SK-N-SH treated with all-trans-retinoic acid at 6 μM for 48 hours (cell line): ENCODE measurements around the gene INAFM1.

Source experiments
- ATAC-seq: fragments of 200-7000 bp; cut with Tn5 transposase; 3 replicates; pipeline ENCODE4 v1.9.1; 2020; ENCODE audit warnings: mild to moderate bottlenecking, moderate library complexity
- BACH2 ChIP-seq: fragments of 250-450 bp; sonication (Bioruptor Pico); IDR thresholded peaks from 2 replicates; pipeline ENCODE4 v1.9.0; 2021; ENCODE audit warnings: mild to moderate bottlenecking, borderline replicate concordance
- CSDC2 ChIP-seq: fragments of 250-450 bp; sonication (Bioruptor Pico); IDR thresholded peaks from 2 replicates; pipeline ENCODE4 v1.5.0; 2020; ENCODE audit warnings: mild to moderate bottlenecking, moderate library complexity
- CSRNP3 ChIP-seq: fragments of 250-450 bp; sonication (Bioruptor Pico); IDR thresholded peaks from 2 replicates; pipeline ENCODE4 v1.5.1; 2021; ENCODE audit warnings: mild to moderate bottlenecking, moderate library complexity
- GLIS3 ChIP-seq: fragments of 250-450 bp; sonication (Bioruptor Pico); IDR thresholded peaks from 2 replicates; pipeline ENCODE4 v1.5.0; 2020; ENCODE audit warnings: mild to moderate bottlenecking, moderate library complexity
- ISL1 ChIP-seq: fragments of 250-450 bp; sonication (Bioruptor Pico); IDR thresholded peaks from 2 replicates; pipeline ENCODE4 v2.1.2; 2022; ENCODE audit warnings: mild to moderate bottlenecking, moderate library complexity
- OSR1 ChIP-seq: fragments of 250-450 bp; sonication (Bioruptor Pico); IDR thresholded peaks from 2 replicates; pipeline ENCODE4 v1.8.0; 2022; ENCODE audit warnings: moderate library complexity, mild to moderate bottlenecking, inconsistent platforms
- PPARA ChIP-seq: fragments of 250-450 bp; sonication (Bioruptor Pico); IDR thresholded peaks from 2 replicates; pipeline ENCODE4 v1.5.0; 2020; ENCODE audit warnings: mild to moderate bottlenecking, borderline replicate concordance
- RARB ChIP-seq: fragments of 250-450 bp; sonication (Bioruptor Pico); IDR thresholded peaks from 2 replicates; pipeline ENCODE4 v1.8.0; 2021; ENCODE audit warnings: mild to moderate bottlenecking, moderate library complexity
- SNAI2 ChIP-seq: fragments of 250-450 bp; sonication (Bioruptor Pico); IDR thresholded peaks from 2 replicates; pipeline ENCODE4 v1.5.0; 2020; ENCODE audit warnings: mild to moderate bottlenecking, moderate library complexity
- TCF4 ChIP-seq: fragments of 250-450 bp; sonication (Bioruptor Pico); IDR thresholded peaks from 2 replicates; pipeline ENCODE4 v1.8.0; 2021; ENCODE audit warnings: mild to moderate bottlenecking, moderate library complexity, borderline replicate concordance
- TOX ChIP-seq: fragments of 250-450 bp; sonication (Bioruptor Pico); IDR thresholded peaks from 2 replicates; pipeline ENCODE4 v1.8.0; 2021; ENCODE audit warnings: mild to moderate bottlenecking, moderate library complexity, borderline replicate concordance
- ZC3H10 ChIP-seq: fragments of 250-450 bp; sonication (Bioruptor Pico); IDR thresholded peaks from 2 replicates; pipeline ENCODE4 v1.5.1; 2021; ENCODE audit warnings: mild to moderate bottlenecking, moderate library complexity
- ZFP3 ChIP-seq: fragments of 250-450 bp; sonication (Bioruptor Pico); IDR thresholded peaks from 2 replicates; pipeline ENCODE4 v1.5.0; 2020; ENCODE audit warnings: mild to moderate bottlenecking, moderate library complexity
- ZFP30 ChIP-seq: fragments of 450-650 bp; formaldehyde crosslinking; IDR thresholded peaks from 2 replicates; pipeline ENCODE4 v1.5.0; 2022; ENCODE audit warnings: mild to moderate bottlenecking, moderate library complexity
- ZNF565 ChIP-seq: fragments of 450-650 bp; formaldehyde crosslinking; conservative IDR thresholded peaks from 2 replicates; pipeline ENCODE4 v1.5.0; 2020; ENCODE audit warnings: low read depth, mild to moderate bottlenecking, moderate library complexity
- ZNF70 ChIP-seq: fragments of 450-650 bp; formaldehyde crosslinking; IDR thresholded peaks from 2 replicates; pipeline ENCODE4 v1.5.0; 2020; ENCODE audit warnings: mild to moderate bottlenecking, moderate library complexity
- ZNF8 ChIP-seq: fragments of 450-650 bp; formaldehyde crosslinking; IDR thresholded peaks from 2 replicates; pipeline ENCODE4 v1.5.0; 2020; ENCODE audit warnings: mild to moderate bottlenecking, moderate library complexity
- TF ChIP-seq, protein P1 (sequence below): fragments of 250-450 bp; sonication (Bioruptor Pico); IDR thresholded peaks from 2 replicates; pipeline ENCODE4 v1.8.0; 2021; ENCODE audit warnings: low read depth, mild to moderate bottlenecking, moderate library complexity, borderline replicate concordance
- TF ChIP-seq, protein P2 (sequence below): fragments of 250-450 bp; sonication (Bioruptor Pico); IDR thresholded peaks from 2 replicates; pipeline ENCODE4 v1.5.1; 2020; ENCODE audit warnings: low read depth, mild to moderate bottlenecking, moderate library complexity
- TF ChIP-seq, protein P3 (sequence below): fragments of 250-450 bp; sonication (Bioruptor Pico); IDR thresholded peaks from 2 replicates; pipeline ENCODE4 v1.8.0; 2020; ENCODE audit warnings: mild to moderate bottlenecking, moderate library complexity, borderline replicate concordance
- TF ChIP-seq, protein P4 (sequence below): fragments of 250-450 bp; sonication (Bioruptor Pico); IDR thresholded peaks from 2 replicates; pipeline ENCODE4 v1.5.0; 2020; ENCODE audit warnings: mild to moderate bottlenecking, moderate library complexity

INAFM1 gene

DNA sequence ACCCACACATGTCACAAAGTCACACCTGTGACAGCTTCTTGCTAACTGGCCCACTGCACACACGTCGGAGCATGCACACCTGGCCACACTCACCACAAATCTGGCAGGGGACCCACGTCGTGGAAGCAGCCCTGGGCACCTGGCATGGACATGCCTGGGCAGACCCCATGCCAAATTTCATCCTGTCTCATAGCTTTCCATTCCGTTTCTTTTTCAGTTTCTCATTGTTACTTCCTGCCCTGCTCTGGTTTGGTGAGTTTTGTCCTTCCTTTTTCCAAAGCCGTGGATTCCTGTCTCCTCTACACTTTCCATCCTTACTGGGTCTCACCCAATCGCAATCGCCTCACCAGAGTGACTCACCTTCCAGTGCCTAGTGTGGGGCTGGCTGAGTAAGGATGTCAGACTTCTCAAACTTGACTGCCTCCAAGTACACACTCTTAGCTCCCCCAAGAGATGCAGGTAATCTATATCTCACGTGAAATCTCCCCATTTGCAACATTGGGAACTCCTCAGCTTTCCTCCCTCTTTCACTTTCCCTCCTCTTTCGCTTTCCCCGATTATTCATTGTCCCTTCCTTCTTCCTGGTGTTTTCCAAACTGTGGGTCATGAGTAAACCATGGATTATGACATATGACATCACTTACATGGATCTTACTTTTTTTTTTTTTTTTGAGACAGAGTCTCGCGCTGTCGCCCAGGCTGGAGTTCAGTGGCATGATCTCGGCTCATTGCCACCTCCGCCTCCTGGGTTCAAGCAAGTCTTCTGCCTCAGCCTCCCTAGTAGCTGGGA is 42.1 kb upstream of the INAFM1 start (continued):
- no peak for TF ChIP-seq BACH2 (CRISPR knock-in tag)
- no peak for TF ChIP-seq ZFP30 (CRISPR knock-in tag)

DNA sequence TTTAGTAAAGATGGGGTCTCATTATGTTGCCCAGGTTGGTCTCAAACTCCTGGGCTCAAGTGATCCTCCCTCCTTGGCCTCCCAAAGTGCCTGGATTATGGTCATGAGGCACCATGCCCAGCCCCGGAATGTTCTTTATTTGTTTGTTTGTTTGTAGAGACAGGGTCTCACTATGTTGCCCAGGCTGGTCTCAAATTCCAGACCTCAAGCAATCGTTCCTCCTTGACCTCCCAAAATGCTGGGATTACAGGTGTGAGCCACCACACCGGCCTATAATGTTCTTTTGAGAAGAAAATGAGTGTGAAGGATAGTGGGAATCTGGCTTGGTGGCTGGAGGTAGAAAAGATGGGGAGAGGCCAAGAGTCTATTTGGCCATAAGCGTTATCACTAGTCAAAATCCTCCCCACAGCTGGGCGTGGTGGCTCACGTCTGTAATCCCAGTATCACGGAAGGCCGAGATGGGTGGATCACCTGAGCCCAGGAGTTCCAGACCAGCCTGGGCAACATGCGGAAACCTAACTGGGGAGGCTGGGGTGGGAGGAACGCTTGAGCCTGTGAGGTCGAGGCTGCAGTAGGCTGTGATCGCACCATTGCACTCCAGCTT is 38.5 kb upstream of the INAFM1 start:
- no peak for TF ChIP-seq RARB (CRISPR knock-in tag)
- TF ChIP-seq, protein P1, sequence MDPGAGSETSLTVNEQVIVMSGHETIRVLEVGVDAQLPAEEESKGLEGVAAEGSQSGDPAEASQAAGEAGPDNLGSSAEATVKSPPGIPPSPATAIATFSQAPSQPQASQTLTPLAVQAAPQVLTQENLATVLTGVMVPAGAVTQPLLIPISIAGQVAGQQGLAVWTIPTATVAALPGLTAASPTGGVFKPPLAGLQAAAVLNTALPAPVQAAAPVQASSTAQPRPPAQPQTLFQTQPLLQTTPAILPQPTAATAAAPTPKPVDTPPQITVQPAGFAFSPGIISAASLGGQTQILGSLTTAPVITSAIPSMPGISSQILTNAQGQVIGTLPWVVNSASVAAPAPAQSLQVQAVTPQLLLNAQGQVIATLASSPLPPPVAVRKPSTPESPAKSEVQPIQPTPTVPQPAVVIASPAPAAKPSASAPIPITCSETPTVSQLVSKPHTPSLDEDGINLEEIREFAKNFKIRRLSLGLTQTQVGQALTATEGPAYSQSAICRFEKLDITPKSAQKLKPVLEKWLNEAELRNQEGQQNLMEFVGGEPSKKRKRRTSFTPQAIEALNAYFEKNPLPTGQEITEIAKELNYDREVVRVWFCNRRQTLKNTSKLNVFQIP (CRISPR knock-in tag) = no peak
- TF ChIP-seq ZFP3 (CRISPR knock-in tag) = no peak
- no peak for TF ChIP-seq ZNF8 (CRISPR knock-in tag)
- no peak for TF ChIP-seq CSRNP3
- no peak for ATAC-seq

DNA sequence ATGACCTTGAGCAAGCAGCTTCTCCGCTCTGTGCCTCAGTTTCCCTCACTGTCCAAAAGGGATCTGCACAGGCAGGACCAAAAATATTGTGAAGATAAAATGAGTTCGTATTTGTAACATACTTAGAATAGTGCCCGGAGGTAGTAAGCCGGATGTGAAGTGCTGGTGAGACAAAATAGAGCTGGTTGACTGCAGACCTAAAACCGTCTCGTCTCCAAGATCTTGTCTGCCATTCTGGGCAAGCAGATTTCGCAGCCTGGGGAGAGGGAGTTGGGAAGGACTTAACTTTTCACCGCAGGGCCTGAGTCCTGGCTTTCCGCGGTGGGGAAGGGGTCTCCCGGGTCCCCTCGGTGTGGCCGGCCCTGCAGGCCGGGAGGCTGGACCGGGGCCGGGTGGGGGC is 35.5 kb upstream of the INAFM1 start:
- TF ChIP-seq GLIS3 (CRISPR knock-in tag) (no peak), ZNF8 (CRISPR knock-in tag) (no peak), ZNF70 (no peak), ZC3H10 (CRISPR knock-in tag) (no peak), PPARA (CRISPR knock-in tag) (no peak), ISL1 (no peak), TOX (CRISPR knock-in tag) (no peak), ZFP30 (CRISPR knock-in tag) (no peak), OSR1 (CRISPR knock-in tag) (no peak), SNAI2 (CRISPR knock-in tag) (no peak), CSDC2 (CRISPR knock-in tag) (no peak), ZNF565 (CRISPR knock-in tag) (no peak), RARB (CRISPR knock-in tag) (no peak), TCF4 (CRISPR knock-in tag) (no peak), BACH2 (CRISPR knock-in tag) (no peak)
- TF ChIP-seq, protein P2, sequence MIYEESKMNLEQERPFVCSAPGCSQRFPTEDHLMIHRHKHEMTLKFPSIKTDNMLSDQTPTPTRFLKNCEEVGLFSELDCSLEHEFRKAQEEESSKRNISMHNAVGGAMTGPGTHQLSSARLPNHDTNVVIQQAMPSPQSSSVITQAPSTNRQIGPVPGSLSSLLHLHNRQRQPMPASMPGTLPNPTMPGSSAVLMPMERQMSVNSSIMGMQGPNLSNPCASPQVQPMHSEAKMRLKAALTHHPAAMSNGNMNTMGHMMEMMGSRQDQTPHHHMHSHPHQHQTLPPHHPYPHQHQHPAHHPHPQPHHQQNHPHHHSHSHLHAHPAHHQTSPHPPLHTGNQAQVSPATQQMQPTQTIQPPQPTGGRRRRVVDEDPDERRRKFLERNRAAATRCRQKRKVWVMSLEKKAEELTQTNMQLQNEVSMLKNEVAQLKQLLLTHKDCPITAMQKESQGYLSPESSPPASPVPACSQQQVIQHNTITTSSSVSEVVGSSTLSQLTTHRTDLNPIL = no peak
- TF ChIP-seq, protein P1 (CRISPR knock-in tag) = no peak
- TF ChIP-seq, protein P3, sequence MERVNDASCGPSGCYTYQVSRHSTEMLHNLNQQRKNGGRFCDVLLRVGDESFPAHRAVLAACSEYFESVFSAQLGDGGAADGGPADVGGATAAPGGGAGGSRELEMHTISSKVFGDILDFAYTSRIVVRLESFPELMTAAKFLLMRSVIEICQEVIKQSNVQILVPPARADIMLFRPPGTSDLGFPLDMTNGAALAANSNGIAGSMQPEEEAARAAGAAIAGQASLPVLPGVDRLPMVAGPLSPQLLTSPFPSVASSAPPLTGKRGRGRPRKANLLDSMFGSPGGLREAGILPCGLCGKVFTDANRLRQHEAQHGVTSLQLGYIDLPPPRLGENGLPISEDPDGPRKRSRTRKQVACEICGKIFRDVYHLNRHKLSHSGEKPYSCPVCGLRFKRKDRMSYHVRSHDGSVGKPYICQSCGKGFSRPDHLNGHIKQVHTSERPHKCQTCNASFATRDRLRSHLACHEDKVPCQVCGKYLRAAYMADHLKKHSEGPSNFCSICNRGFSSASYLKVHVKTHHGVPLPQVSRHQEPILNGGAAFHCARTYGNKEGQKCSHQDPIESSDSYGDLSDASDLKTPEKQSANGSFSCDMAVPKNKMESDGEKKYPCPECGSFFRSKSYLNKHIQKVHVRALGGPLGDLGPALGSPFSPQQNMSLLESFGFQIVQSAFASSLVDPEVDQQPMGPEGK = no peak
- TF ChIP-seq, protein P4, sequence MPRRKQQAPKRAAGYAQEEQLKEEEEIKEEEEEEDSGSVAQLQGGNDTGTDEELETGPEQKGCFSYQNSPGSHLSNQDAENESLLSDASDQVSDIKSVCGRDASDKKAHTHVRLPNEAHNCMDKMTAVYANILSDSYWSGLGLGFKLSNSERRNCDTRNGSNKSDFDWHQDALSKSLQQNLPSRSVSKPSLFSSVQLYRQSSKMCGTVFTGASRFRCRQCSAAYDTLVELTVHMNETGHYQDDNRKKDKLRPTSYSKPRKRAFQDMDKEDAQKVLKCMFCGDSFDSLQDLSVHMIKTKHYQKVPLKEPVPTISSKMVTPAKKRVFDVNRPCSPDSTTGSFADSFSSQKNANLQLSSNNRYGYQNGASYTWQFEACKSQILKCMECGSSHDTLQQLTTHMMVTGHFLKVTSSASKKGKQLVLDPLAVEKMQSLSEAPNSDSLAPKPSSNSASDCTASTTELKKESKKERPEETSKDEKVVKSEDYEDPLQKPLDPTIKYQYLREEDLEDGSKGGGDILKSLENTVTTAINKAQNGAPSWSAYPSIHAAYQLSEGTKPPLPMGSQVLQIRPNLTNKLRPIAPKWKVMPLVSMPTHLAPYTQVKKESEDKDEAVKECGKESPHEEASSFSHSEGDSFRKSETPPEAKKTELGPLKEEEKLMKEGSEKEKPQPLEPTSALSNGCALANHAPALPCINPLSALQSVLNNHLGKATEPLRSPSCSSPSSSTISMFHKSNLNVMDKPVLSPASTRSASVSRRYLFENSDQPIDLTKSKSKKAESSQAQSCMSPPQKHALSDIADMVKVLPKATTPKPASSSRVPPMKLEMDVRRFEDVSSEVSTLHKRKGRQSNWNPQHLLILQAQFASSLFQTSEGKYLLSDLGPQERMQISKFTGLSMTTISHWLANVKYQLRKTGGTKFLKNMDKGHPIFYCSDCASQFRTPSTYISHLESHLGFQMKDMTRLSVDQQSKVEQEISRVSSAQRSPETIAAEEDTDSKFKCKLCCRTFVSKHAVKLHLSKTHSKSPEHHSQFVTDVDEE (CRISPR knock-in tag) = no peak
- no peak for ATAC-seq
